ENCODE data around the gene ZBTB24. TPM values are rescaled to one million over a fixed set of nuclear protein-coding genes. Genes with fewer than 3 reads are reported as not detected.

Gene ZBTB24
- total and polyA plus RNA-seq, 2 of the 13 experiments (the other 11 are each of a cell fraction or from before 2014, with no cell fraction given), result 1.5 to 6.2 TPM

DNA sequence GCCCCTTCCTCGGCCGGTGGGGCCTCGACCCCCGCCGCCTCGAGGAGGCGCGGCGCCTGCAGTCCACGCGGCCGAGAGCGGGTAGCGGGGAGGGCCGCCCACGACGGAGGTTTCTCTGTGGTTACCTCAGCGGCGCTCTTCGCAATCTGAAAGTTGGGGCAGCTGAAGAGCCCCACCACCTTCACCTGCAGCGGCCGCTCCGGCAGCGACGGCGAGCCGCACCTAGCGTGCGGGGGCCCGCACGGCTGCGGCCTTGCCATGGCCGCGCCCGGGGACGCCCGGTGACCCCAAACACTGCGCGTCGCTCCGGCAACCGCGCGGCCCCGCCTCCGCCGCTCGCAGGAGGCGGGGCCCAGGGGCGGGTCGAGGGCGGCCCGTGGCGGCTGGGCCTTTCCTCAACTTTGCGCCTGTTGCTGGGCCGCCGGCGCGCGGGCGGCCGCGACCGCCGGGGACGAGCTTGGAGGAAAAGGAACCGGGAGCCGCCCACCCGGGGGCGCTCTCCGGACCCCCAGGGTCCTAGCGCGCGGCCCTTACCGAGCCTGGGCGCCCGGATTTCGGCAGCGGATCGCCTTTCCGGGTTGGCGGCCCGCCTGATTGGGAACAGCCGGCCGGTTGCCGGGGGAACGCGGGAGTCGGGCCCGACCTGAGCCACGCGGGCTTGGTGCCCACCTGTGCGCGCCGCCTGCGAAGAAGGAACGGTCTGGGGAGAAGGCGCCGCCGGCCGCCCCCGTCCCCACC is 42.5 kb downstream of the ZBTB24 start, which contains the start of the genes PPIL6 and SMPD2 (continued):
- TF ChIP-seq ZIK1 (CRISPR knock-in tag; IDR thresholded peaks at IDR 0.05; ENCODE audit: borderline replicate concordance, low read depth) (no peak), SMAD1 (CRISPR knock-in tag; IDR thresholded peaks at IDR 0.05; ENCODE audit: borderline replicate concordance, low read depth) (no peak), NFE2L1 (CRISPR knock-in tag; IDR thresholded peaks at IDR 0.05; ENCODE audit: borderline replicate concordance) (no peak), ADNP (CRISPR knock-in tag; IDR thresholded peaks at IDR 0.05) (no peak), ZNF670 (CRISPR knock-in tag; IDR thresholded peaks at IDR 0.05; ENCODE audit: borderline replicate concordance) (no peak), MTA1 (CRISPR knock-in tag; IDR thresholded peaks at IDR 0.05; ENCODE audit: borderline replicate concordance) (no peak), ZNF17 (CRISPR knock-in tag; IDR thresholded peaks at IDR 0.05) (no peak), GTF3A (CRISPR knock-in tag; conservative IDR thresholded peaks at IDR 0.05) (peak; percentile 59; the same call in 1 of the 2 replicates), ZNF441 (CRISPR knock-in tag; IDR thresholded peaks at IDR 0.05; ENCODE audit: borderline replicate concordance) (no peak; the same call in 1 of the 2 replicates), SALL1 (CRISPR knock-in tag; IDR thresholded peaks at IDR 0.05) (peak; percentile 68), SALL2 (CRISPR knock-in tag; IDR thresholded peaks at IDR 0.05) (peak; percentile 54; the same call in 1 of the 2 replicates)
- TF ChIP-seq, protein P1, sequence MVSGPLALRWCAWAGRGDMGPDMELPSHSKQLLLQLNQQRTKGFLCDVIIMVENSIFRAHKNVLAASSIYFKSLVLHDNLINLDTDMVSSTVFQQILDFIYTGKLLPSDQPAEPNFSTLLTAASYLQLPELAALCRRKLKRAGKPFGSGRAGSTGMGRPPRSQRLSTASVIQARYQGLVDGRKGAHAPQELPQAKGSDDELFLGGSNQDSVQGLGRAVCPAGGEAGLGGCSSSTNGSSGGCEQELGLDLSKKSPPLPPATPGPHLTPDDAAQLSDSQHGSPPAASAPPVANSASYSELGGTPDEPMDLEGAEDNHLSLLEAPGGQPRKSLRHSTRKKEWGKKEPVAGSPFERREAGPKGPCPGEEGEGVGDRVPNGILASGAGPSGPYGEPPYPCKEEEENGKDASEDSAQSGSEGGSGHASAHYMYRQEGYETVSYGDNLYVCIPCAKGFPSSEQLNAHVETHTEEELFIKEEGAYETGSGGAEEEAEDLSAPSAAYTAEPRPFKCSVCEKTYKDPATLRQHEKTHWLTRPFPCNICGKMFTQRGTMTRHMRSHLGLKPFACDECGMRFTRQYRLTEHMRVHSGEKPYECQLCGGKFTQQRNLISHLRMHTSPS (CRISPR knock-in tag; IDR thresholded peaks at IDR 0.05; ENCODE audit: low read depth), result no peak
- TF ChIP-seq, protein P2, sequence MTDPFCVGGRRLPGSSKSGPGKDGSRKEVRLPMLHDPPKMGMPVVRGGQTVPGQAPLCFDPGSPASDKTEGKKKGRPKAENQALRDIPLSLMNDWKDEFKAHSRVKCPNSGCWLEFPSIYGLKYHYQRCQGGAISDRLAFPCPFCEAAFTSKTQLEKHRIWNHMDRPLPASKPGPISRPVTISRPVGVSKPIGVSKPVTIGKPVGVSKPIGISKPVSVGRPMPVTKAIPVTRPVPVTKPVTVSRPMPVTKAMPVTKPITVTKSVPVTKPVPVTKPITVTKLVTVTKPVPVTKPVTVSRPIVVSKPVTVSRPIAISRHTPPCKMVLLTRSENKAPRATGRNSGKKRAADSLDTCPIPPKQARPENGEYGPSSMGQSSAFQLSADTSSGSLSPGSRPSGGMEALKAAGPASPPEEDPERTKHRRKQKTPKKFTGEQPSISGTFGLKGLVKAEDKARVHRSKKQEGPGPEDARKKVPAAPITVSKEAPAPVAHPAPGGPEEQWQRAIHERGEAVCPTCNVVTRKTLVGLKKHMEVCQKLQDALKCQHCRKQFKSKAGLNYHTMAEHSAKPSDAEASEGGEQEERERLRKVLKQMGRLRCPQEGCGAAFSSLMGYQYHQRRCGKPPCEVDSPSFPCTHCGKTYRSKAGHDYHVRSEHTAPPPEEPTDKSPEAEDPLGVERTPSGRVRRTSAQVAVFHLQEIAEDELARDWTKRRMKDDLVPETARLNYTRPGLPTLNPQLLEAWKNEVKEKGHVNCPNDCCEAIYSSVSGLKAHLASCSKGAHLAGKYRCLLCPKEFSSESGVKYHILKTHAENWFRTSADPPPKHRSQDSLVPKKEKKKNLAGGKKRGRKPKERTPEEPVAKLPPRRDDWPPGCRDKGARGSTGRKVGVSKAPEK (CRISPR knock-in tag; IDR thresholded peaks at IDR 0.05; ENCODE audit: borderline replicate concordance), result no peak; the same call in 1 of the 2 replicates
- TF ChIP-seq, protein P3, sequence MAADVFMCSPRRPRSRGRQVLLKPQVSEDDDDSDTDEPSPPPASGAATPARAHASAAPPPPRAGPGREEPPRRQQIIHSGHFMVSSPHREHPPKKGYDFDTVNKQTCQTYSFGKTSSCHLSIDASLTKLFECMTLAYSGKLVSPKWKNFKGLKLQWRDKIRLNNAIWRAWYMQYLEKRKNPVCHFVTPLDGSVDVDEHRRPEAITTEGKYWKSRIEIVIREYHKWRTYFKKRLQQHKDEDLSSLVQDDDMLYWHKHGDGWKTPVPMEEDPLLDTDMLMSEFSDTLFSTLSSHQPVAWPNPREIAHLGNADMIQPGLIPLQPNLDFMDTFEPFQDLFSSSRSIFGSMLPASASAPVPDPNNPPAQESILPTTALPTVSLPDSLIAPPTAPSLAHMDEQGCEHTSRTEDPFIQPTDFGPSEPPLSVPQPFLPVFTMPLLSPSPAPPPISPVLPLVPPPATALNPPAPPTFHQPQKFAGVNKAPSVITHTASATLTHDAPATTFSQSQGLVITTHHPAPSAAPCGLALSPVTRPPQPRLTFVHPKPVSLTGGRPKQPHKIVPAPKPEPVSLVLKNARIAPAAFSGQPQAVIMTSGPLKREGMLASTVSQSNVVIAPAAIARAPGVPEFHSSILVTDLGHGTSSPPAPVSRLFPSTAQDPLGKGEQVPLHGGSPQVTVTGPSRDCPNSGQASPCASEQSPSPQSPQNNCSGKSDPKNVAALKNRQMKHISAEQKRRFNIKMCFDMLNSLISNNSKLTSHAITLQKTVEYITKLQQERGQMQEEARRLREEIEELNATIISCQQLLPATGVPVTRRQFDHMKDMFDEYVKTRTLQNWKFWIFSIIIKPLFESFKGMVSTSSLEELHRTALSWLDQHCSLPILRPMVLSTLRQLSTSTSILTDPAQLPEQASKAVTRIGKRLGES (CRISPR knock-in tag; IDR thresholded peaks at IDR 0.05; ENCODE audit: borderline replicate concordance), result 0 out of 2 replicates have a peak, but pooled peaks have one; percentile 69
- TF ChIP-seq, protein P4, sequence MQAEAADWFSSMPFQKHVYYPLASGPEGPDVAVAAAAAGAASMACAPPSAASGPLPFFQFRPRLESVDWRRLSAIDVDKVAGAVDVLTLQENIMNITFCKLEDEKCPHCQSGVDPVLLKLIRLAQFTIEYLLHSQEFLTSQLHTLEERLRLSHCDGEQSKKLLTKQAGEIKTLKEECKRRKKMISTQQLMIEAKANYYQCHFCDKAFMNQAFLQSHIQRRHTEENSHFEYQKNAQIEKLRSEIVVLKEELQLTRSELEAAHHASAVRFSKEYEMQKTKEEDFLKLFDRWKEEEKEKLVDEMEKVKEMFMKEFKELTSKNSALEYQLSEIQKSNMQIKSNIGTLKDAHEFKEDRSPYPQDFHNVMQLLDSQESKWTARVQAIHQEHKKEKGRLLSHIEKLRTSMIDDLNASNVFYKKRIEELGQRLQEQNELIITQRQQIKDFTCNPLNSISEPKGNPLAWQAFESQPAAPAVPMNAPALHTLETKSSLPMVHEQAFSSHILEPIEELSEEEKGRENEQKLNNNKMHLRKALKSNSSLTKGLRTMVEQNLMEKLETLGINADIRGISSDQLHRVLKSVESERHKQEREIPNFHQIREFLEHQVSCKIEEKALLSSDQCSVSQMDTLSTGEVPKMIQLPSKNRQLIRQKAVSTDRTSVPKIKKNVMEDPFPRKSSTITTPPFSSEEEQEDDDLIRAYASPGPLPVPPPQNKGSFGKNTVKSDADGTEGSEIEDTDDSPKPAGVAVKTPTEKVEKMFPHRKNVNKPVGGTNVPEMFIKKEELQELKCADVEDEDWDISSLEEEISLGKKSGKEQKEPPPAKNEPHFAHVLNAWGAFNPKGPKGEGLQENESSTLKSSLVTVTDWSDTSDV (CRISPR knock-in tag; IDR thresholded peaks at IDR 0.05), result no peak; the same call in 1 of the 2 replicates
- TF ChIP-seq, protein P5, sequence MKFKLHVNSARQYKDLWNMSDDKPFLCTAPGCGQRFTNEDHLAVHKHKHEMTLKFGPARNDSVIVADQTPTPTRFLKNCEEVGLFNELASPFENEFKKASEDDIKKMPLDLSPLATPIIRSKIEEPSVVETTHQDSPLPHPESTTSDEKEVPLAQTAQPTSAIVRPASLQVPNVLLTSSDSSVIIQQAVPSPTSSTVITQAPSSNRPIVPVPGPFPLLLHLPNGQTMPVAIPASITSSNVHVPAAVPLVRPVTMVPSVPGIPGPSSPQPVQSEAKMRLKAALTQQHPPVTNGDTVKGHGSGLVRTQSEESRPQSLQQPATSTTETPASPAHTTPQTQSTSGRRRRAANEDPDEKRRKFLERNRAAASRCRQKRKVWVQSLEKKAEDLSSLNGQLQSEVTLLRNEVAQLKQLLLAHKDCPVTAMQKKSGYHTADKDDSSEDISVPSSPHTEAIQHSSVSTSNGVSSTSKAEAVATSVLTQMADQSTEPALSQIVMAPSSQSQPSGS (CRISPR knock-in tag; IDR thresholded peaks at IDR 0.05), result no peak
